AG09309 (cell line): ENCODE results near the gene MAP3K14.
"Not testable (repeated sequence)": the region's sequence is repeated elsewhere in the genome, so short reads cannot be mapped to it uniquely, and the experiment has no call there.

Experiments used
- DNase-seq: peaks from one replicate; pipeline ENCODE4 v3.0.0-alpha.2; 2010; ENCODE audit warnings: low read depth
- H3K4me3 ChIP-seq: 2 replicates; pipeline ENCODE4 v1.5.1; 2011; ENCODE audit warnings: mild to moderate bottlenecking, low read depth, low read length, moderate library complexity; ENCODE audit not compliant: control insufficient read depth
- TF ChIP-seq, protein P1 (sequence below): IDR thresholded peaks from 2 replicates; pipeline ENCODE4 v1.5.1; 2011; ENCODE audit warnings: mild to moderate bottlenecking, low read depth, low read length, inconsistent platforms; ENCODE audit not compliant: insufficient read depth, control insufficient read depth; ENCODE audit errors: missing control alignments

The MAP3K14 gene

DNA sequence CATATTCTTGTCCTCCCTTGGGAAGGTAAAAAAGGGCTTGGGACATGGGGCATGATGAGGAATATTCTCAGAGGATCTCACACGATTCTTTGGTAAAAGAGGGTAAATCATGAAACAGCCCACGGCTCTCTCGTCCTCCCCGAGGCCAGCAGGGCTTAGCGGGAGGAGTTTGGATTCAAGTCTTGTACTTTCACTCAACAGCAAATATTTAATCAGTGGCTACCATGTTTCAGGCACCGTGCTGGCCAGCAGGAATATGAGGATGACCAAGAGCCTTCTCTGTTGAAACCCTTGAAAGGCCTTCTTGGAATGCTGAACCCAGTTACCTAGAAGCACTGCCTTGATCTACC, 8.8 kb downstream of the MAP3K14 start:
- DNase-seq, result no peak
- no peak overlapping the region for H3K4me3 ChIP-seq
- TF ChIP-seq, protein P1, sequence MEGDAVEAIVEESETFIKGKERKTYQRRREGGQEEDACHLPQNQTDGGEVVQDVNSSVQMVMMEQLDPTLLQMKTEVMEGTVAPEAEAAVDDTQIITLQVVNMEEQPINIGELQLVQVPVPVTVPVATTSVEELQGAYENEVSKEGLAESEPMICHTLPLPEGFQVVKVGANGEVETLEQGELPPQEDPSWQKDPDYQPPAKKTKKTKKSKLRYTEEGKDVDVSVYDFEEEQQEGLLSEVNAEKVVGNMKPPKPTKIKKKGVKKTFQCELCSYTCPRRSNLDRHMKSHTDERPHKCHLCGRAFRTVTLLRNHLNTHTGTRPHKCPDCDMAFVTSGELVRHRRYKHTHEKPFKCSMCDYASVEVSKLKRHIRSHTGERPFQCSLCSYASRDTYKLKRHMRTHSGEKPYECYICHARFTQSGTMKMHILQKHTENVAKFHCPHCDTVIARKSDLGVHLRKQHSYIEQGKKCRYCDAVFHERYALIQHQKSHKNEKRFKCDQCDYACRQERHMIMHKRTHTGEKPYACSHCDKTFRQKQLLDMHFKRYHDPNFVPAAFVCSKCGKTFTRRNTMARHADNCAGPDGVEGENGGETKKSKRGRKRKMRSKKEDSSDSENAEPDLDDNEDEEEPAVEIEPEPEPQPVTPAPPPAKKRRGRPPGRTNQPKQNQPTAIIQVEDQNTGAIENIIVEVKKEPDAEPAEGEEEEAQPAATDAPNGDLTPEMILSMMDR, result no peak

DNA sequence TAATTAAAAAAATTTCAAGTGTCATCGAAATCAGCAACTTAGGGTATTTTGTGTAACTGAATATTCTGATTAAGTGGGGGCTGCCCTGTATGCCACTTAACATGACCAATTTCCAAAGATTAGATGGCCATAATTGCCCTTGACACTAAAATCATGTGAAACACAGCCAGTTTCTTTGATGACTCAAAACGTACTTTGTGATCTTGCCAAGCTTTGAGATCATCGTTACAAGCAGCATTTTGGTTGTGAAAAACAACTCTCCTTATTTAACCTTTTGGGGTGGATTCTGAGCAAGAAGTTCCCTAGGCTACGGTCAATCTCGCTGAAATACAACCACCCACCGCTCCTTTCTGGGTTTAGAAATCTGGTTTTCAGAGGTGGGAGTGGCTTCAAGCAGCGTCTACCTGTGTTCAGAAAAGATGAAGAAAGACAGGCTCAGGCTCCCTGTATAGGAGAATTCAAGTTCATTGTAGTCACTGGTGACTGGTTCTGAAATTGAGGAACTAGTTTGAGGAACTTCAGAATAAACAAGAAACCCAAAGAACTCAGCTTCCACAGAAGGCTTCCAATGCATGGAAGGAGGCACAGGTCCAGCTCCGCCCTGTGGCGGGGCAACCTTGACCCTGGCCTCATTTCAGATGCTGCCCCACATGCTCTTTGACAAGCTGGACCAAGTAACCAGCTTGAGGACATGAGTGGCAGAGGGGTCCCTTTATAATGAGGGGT, 9.4 kb downstream of the MAP3K14 start:
- TF ChIP-seq, protein P1, result no peak
- no peak for DNase-seq
- no peak overlapping the region for H3K4me3 ChIP-seq

DNA sequence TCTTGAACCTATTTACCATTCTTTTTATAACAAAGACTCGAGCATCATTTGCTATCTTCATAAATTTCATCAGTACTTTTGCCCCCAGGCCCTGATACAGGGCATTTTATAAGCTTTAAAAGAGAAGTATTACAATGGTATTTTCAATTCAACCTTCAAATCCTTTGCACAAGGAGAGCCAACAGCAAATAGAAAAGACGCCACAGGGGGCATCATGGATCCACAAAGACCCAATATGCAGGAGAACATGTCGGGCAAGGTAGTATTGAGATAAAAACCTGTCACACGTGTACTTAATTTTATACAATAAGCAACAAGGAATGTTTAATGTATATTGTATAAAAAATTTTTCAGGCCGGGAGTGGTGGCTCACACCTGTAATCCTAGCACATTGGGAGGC, 10.2 kb downstream of the MAP3K14 start:
- no peak overlapping the region for H3K4me3 ChIP-seq
- TF ChIP-seq, protein P1, result no peak
- DNase-seq, result no peak

DNA sequence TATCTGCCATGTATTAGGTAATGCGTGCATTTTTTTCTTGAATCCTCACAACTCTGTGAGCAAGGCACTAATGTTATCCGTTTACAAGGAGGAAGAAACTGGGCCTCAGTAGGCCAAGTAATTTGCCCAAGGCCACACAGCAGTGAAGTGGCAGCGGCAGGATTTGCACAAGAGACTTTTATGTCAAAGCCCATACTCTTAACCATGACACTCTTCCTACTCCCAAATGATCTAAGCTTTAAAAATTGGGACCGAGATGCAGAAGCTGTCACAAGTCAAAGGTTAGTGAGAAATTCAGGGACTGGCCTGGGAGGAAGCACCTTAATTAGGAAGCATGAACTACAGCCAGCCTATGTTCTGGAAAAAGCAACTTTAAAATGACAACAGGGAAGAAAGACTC, 10.7 kb downstream of the MAP3K14 start:
- DNase-seq, result no peak
- H3K4me3 ChIP-seq, result no peak overlapping the region
- TF ChIP-seq, protein P1, result no peak

DNA sequence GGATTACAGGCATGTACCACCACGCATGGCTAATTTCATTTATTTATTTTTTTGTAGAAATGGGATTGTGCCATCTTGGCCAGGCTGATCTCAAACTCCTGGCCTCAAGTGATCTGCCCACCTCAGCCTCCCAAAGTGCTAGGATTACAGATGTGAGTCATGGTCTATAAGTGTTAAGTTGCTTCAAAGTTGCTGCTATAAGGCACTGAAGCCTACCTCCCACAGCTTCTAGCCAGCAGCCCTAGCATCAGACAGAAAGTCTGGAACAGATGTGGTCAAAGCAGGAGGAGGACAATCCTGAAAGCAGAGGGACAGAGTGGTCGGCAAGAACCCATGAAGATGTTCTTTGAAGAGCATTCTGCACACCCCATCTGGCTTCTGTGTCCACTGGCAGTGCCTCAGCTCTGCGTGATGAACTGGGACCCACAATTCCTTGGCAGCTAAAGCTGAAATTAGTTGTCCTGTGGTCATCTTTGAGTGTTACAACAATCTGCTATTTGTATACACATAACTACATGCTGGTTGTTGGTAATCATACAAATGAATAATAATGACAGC, 11.2 kb downstream of the MAP3K14 start:
- TF ChIP-seq, protein P1, result no peak
- no peak for DNase-seq
- no peak overlapping the region for H3K4me3 ChIP-seq

DNA sequence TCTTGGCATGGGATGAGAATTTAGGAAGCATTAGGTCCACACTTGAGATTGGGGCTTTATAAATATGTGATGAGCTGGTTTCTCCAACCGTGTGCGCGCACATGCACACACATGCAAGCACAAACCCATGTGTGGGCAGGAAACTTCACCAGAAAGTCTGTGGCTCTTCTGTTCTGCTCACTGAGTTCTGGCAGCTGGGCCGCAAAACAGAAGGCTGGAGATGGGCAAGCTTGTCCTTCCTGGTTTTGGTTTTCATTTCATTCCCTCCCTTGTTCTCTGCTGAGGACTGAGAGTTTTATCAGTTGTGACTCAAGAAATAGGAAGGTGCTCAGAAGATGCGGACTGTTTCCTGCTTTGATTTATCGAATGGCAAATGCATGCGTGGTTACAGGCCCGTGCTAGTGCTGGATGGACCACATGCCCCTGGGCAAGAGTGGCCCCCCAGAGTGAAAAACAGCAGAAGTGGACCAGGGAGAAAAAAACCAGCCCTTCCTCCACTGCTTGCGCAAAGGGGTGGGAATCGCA, 14.1 kb downstream of the MAP3K14 start:
- no peak overlapping the region for H3K4me3 ChIP-seq
- no peak for DNase-seq
- TF ChIP-seq, protein P1, result no peak

DNA sequence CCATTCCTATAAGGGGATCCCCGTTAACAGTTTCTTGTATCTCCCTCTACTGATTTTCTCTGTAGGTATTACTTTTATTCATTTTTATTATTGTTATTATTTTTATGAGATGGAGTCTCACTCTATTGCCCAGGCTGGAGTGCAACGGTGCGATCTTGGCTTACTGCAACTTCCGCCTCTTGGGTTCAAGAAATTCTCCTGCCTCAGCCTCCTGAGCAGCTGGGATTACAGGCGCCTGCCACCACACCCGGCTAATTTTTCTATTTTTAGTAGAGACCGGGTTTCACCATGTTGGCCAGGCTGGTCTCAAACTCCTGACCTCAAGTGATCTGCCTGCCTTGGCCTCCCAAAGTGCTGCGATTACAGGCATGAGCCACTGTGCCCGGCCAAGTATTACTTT, 14.6 kb downstream of the MAP3K14 start:
- not testable (repeated sequence) for DNase-seq, H3K4me3 ChIP-seq
